Nucleus accumbens (tissue), 56 donors: Measurements from ENCODE around the gene SEC14L2.

Experiments
- DNase-seq, 56 donors: peaks; one replicate each; lab custom pipeline; 2025; lab: John Stamatoyannopoulos, UW

Gene SEC14L2

GRCh38 chr22:30423959-30424533 is 27.2 kb downstream of the SEC14L2 start:
- DNase-seq = peak; percentile 92 to 100 (median 99)

DNA sequence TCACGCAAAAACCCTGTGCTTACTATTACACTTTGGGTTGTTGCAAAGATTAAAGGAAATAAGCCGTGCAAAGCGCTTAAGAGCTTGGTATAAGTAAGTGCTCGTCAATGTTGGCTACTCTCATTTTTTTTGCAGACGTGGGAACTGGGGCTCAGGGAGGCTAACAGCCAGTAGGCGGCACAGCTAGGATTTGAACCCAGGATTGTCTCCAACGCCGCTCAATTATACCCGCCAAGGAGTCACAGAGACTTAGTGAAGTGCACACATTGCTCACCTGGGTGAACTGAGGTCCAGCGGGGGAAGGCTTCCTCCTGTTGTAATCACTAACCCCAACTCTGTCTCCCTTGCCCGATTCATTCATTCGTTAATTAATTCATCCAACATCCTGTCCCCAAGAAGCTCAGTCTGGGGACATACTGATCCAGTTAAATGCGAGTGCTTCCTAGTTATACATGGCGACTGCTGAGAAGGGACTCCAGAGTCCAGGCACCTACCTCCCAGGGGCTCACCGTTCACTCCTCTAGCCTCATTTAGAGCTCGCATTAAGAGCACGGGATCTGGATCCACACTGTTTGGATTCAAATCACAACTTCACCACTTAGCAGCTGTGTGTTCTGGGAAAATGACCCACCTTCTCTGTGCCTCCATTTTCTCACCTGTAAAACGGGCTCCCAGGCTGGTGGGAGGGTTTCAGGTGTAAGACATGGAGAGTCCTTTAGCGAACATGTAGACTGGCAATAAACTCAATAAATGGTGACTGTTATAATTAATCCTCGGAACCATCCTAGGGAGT is 27.9 kb downstream of the SEC14L2 start:
- DNase-seq = peak in 11 of 56 donors; percentile 20 to 63 (median 45)

DNA sequence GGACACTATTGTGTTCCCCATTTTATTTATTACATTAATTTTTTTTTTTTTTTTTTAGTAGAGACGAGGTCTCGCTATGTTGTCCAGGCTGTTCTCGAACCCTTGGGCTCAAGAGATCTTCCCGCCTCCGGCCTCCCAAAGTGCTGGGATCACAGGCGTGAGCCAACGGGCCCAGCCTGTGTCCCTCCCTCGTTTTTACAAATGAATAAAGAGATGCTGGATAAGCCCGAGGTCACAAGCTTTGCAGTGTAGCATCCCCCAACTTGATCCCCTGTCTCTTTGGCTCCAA is 28.5 kb downstream of the SEC14L2 start:
- no peak for DNase-seq

DNA sequence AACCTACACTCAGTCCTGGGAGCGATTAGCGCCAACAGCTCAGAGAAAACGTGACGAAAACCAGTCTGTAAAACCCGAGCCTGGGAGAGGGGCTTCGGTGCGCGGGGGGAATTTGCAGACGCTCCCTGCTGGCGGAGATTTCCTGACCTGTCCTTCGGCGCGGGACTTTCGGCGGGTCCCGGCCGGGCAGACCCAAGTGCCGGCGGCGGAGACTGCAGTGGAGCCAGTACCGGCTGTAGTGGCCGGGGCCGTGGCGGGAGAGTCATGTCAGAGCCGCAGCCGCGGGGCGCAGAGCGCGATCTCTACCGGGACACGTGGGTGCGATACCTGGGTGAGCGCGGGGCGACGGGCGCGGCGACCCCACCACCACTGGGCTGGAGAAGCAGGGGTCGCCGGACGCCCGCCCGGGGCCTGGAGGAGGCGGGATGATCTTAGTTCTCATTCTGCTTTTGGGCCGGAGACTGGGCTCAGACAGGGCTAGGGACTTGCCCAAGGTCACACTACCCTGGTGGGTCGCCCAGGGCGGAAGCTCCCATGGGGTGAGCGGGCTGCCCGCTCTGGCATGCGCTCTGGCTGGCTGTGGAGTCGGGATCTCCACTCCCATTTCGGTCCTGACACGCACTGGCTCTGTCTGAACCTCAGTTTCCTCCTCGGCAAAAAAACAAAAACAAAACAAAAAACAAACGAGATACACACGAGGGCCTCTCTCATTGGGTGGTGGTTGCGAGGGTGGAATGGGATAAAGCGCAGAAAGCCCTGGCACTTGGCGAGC is 29.0 kb downstream of the SEC14L2 start, which contains the start of gene MTFP1:
MTFP1 (plus strand) TSS at position 153 of the 772 bp plus-strand sequence; CDS start at position 265, 112 bp downstream.
- peak in 38 of 56 donors; percentile 5 to 61 (median 26) for DNase-seq

- peak in 49 of 56 donors; percentile 16 to 82 (median 47) for DNase-seq
These were observed 29.9 kb downstream of the SEC14L2 start for GRCh38 chr22:30426388-30427353.

GRCh38 chr22:30427871-30428270 is 31.1 kb downstream of the SEC14L2 start:
- no peak for DNase-seq

GRCh38 chr22:30429887-30430286 is 33.1 kb downstream of the SEC14L2 start:
- no peak for DNase-seq

DNA sequence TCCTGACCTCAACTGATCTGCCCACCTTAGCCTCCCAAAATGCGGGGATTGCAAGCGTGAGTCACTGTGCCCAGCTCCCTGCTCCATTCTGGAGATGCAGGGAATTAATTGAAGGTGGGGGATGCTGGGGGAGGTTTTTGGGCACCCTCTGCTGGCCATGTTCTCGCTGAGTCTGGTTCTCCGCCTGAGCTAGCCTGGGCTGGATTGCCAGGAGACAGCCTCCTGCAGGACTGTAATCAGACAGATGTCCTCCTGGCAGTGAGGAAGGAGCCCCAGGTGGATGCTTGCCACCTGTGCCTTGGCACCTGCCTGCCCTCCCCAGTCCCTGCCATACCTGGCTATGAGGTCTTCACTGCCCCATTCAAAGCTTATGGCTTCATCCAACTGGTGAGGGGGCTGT is 34.1 kb downstream of the SEC14L2 start:
- no peak for DNase-seq

DNA sequence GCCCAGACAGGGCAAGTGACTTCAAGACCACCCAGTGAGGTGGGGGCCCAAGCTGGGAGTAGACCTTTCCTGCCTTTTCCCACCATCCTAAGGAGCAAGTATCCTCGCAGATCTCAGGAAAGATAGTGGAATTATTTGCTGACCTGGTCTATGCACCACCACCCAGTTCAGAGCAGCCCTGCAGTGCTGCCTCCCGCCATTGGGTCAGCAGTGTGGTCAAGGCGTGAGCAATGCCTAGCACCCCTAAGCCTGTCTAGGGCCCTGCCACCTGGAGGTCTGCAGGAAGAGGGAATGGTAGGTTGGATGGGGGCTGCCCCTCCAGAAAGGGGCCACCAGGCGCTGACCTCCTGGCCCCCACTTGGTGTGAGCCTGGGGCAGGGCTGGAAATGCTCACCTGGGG is 35.3 kb downstream of the SEC14L2 start:
- DNase-seq = no peak

GRCh38 chr22:30432520-30432919 is 35.7 kb downstream of the SEC14L2 start:
- no peak for DNase-seq

DNA sequence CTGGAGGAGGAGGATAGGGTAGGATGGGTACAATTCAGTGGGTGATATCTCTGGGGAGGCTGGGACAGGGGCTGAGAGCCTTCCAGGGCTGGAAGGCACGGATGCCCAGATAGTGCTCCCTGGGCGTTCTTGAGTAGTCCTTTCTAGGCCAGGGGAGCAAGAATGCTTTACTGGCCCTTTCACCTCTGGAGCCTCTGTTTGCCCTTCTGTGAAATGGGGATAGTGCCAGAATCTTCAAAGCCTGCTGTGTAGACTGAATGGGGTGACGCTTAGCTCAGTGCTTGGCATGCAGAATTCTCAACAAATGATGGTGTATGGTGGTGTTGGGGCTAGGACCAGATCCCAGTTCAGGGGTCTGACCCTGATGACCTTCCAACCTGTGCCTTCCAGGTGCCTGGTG is 36.4 kb downstream of the SEC14L2 start:
- no peak for DNase-seq

DNA sequence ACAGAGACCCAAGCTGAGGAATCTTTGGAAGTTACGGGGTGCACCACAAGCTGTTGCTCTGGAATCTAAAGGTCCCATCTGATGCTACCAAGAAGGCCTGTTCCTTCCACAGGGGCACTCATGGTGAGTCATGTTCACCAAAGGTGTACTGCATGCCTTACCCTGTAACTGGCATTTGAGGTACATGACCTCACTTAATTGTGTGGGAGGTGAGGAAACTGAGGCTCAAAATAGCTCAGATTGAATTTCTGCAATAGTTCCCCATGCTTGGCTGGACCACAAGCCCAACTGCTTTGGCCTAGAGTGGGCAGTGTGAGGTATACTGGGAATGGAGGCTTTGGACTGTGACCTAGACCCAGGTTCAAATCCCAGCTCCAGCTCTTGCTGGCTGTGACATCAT is 37.0 kb downstream of the SEC14L2 start:
- DNase-seq = no peak

GRCh38 chr22:30434843-30435242 is 38.0 kb downstream of the SEC14L2 start:
- DNase-seq = no peak

- no peak for DNase-seq
These were observed 38.9 kb downstream of the SEC14L2 start for GRCh38 chr22:30435674-30436126.

GRCh38 chr22:30436196-30436595 is 39.4 kb downstream of the SEC14L2 start:
- no peak for DNase-seq

- no peak for DNase-seq
These were observed 41.7 kb downstream of the SEC14L2 start for GRCh38 chr22:30438559-30438958.

GRCh38 chr22:30439226-30439625 is 42.4 kb downstream of the SEC14L2 start:
- no peak for DNase-seq

DNA sequence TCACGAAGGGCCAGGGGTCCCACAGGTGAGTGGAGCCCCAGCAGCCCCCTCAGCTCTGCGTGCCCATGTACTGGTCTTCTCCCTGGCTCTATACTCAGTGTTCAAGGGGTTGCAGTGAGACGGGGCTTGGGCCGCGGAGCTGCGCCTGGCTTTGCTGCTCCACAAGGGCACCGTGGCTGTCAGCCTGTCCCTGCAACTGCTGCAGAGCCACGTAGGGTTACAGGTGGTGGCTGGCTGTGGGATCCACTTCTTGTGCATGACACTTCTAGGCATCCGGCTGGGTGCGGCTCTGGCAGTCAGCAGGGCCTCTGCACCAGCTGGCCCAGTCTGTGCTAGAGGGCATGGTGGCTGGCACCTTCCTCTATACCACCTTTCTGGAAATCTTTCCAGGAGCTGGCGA is 43.0 kb downstream of the SEC14L2 start:
- no peak for DNase-seq

GRCh38 chr22:30441088-30441487 is 44.3 kb downstream of the SEC14L2 start:
- DNase-seq = peak in 6 of 56 donors; percentile 5 to 34 (median 20)
